Activated CD8-positive, alpha-beta T cell treated with anti-CD3 and anti-CD28 coated beads for 36 hours (primary cell): Measurements from ENCODE around the gene SLC35G4. TPM values are rescaled to one million over a fixed set of nuclear protein-coding genes. Genes with fewer than 3 reads are reported as not detected.
"Not testable (repeated sequence)": the region's sequence is repeated elsewhere in the genome, so short reads cannot be mapped to it uniquely, and the experiment has no call there.

ENCODE experiments used
- ATAC-seq: fragments of 200-7000 bp; cut with Tn5 transposase; one replicate; pipeline ENCODE4 v1.10.0; 2021; ENCODE audit warnings: mild to moderate bottlenecking, moderate library complexity
- CTCF ChIA-PET: fragments of 350-600 bp; sonication (Branson Sonifier 250); formaldehyde crosslinking; loops from one replicate; lab custom pipeline; 2021; ENCODE audit warnings: antibody characterized with exemption; lab: Charles Lee
- POLR2A ChIA-PET: fragments of 350-600 bp; sonication (Branson Sonifier 250); formaldehyde crosslinking; loops from one replicate; lab custom pipeline; 2021; ENCODE audit warnings: antibody characterized with exemption; lab: Charles Lee
- DNase-seq: peaks from one replicate; pipeline ENCODE4 v3.0.0-alpha.2; 2020
- H3K27ac Mint-ChIP-seq: one replicate; pipeline ENCODE4 v1.8.0; 2021; ENCODE audit warnings: mild to moderate bottlenecking, mixed read lengths
- H3K27me3 Mint-ChIP-seq: one replicate; pipeline ENCODE4 v1.8.0; 2021; ENCODE audit warnings: mixed read lengths
- H3K36me3 Mint-ChIP-seq: one replicate; pipeline ENCODE4 v1.8.0; 2021; ENCODE audit warnings: low read depth, mixed read lengths
- H3K4me1 Mint-ChIP-seq: one replicate; pipeline ENCODE4 v1.8.0; 2021; ENCODE audit warnings: low read depth, mixed read lengths
- H3K4me3 Mint-ChIP-seq: one replicate; pipeline ENCODE4 v1.8.0; 2021; ENCODE audit warnings: mild to moderate bottlenecking, moderate library complexity, mixed read lengths
- H3K9me3 Mint-ChIP-seq: one replicate; pipeline ENCODE4 v1.8.0; 2021; ENCODE audit warnings: mixed read lengths
- CTCF ChIP-seq: fragments of 200-600 bp; IDR thresholded peaks from one replicate; pipeline ENCODE4 v1.8.0; 2022; ENCODE audit warnings: antibody characterized with exemption, mild to moderate bottlenecking
- intact Hi-C: fragments of 100-400 bp; cut with micrococcal nuclease; formaldehyde crosslinking; loops from one replicate; pipeline ENCODE4 v1.10.0; 2022
- total RNA-seq, 2 experiments: library from RNA; stranded (reverse); gene quantifications; one replicate each; pipeline ENCODE4 v1.2.3, GENCODE V29; 2021

The SLC35G4 gene
- total RNA-seq, result not detected

- H3K9me3 Mint-ChIP-seq, H3K27ac Mint-ChIP-seq, H3K27me3 Mint-ChIP-seq, H3K36me3 Mint-ChIP-seq, POLR2A ChIA-PET, ATAC-seq, DNase-seq, H3K4me1 Mint-ChIP-seq, CTCF ChIA-PET, H3K4me3 Mint-ChIP-seq, intact Hi-C loops: not testable (repeated sequence)
Observed at GRCh38 chr18:11609488-11609887, at the start of gene SLC35G4. SLC35G4 (plus strand) TSS chr18:11609596; CDS start chr18:11609596, 0 bp downstream.

GRCh38 chr18:11561293-11561692 lies 48.1 kb upstream of the SLC35G4 start:
- ChIA-PET POLR2A (no interaction called here), CTCF (interaction anchor here (1.9 to 2.5 kb wide), 2 partner anchors 8 to 9 kb away, joined by 10 to 14 read pairs; no protein-coding TSS in a partner anchor)
- no peak overlapping the region for H3K27ac Mint-ChIP-seq
- ATAC-seq (no peak), DNase-seq (no peak)
- no peak for TF ChIP-seq CTCF
- no peaks in the 10 kb centered on the region for H3K9me3 Mint-ChIP-seq
- no peak overlapping the region for H3K4me3 Mint-ChIP-seq
- no peaks in the 10 kb centered on the region for H3K36me3 Mint-ChIP-seq
- no peaks in the 10 kb centered on the region for H3K4me1 Mint-ChIP-seq
- no peaks in the 10 kb centered on the region for H3K27me3 Mint-ChIP-seq
- intact Hi-C loops, result no loop called here

GRCh38 chr18:11565716-11566115 lies 43.7 kb upstream of the SLC35G4 start:
- Mint-ChIP-seq H3K36me3 (no peaks in the 10 kb centered on the region), H3K4me3 (no peak overlapping the region), H3K9me3 (no peaks in the 10 kb centered on the region), H3K4me1 (no peaks in the 10 kb centered on the region), H3K27me3 (no peaks in the 10 kb centered on the region), H3K27ac (no peak overlapping the region)
- intact Hi-C loops, result no loop called here
- TF ChIP-seq CTCF, result no peak
- ChIA-PET POLR2A (no interaction called here), CTCF (no interaction called here)
- DNase-seq (no peak), ATAC-seq (no peak)

GRCh38 chr18:11566236-11566965 lies 43.0 kb upstream of the SLC35G4 start:
- Mint-ChIP-seq H3K36me3 (no peaks in the 10 kb centered on the region), H3K4me3 (no peak overlapping the region), H3K27me3 (no peaks in the 10 kb centered on the region), H3K9me3 (no peaks in the 10 kb centered on the region), H3K27ac (no peak overlapping the region), H3K4me1 (no peaks in the 10 kb centered on the region)
- ATAC-seq, result no peak
- intact Hi-C loops, result no loop called here
- CTCF ChIA-PET, result no interaction called here
- no peak for TF ChIP-seq CTCF
- DNase-seq, result no peak
- POLR2A ChIA-PET, result no interaction called here

GRCh38 chr18:11567396-11567795 lies 42.0 kb upstream of the SLC35G4 start:
- Mint-ChIP-seq H3K4me3 (no peak overlapping the region), H3K27me3 (no peaks in the 10 kb centered on the region), H3K27ac (no peak overlapping the region), H3K9me3 (no peaks in the 10 kb centered on the region), H3K4me1 (no peaks in the 10 kb centered on the region), H3K36me3 (no peaks in the 10 kb centered on the region)
- intact Hi-C loops, result no loop called here
- ChIA-PET CTCF (interaction anchor here (3.2 kb wide), 1 partner anchor 14 kb away, joined by 15 read pairs; no protein-coding TSS in a partner anchor), POLR2A (no interaction called here)
- DNase-seq (no peak), ATAC-seq (no peak)
- TF ChIP-seq CTCF, result no peak
